Trophoblast cell (in vitro differentiated cells and primary cell): Measurements from ENCODE around the gene ZAP70.

Experiments used
- DNase-seq, 2 donors: peaks; one replicate each; pipeline ENCODE4 v3.0.0-alpha.2; 2016
- H2AFZ ChIP-seq: 2 replicates; pipeline ENCODE4 v1.6.1; 2013; ENCODE audit warnings: low read length, moderate library complexity, mild to moderate bottlenecking; ENCODE audit not compliant: insufficient read depth, poor library complexity
- H2AK5ac ChIP-seq: 2 replicates; pipeline ENCODE4 v1.6.1; 2013; ENCODE audit warnings: mild to moderate bottlenecking, low read length
- H2BK120ac ChIP-seq: 2 replicates; pipeline ENCODE4 v1.6.1; 2013; ENCODE audit warnings: low read length, mild to moderate bottlenecking, moderate library complexity; ENCODE audit not compliant: insufficient read depth, poor library complexity
- H2BK12ac ChIP-seq: 2 replicates; pipeline ENCODE4 v1.6.1; 2013; ENCODE audit warnings: mild to moderate bottlenecking, low read length, moderate library complexity
- H2BK5ac ChIP-seq: 2 replicates; pipeline ENCODE4 v1.6.1; 2013; ENCODE audit warnings: low read length, low read depth, moderate library complexity, mild to moderate bottlenecking; ENCODE audit not compliant: poor library complexity
- H3K14ac ChIP-seq: 2 replicates; pipeline ENCODE4 v1.6.1; 2013; ENCODE audit warnings: mild to moderate bottlenecking, low read length
- H3K18ac ChIP-seq: 2 replicates; pipeline ENCODE4 v1.6.1; 2013; ENCODE audit warnings: mild to moderate bottlenecking, low read length
- H3K23ac ChIP-seq: 2 replicates; pipeline ENCODE4 v1.6.1; 2013; ENCODE audit warnings: low read length
- H3K27ac ChIP-seq: 2 replicates; pipeline ENCODE4 v1.5.1; 2013; ENCODE audit warnings: low read depth, mild to moderate bottlenecking, inconsistent platforms, low read length, moderate library complexity
- H3K27me3 ChIP-seq: 2 replicates; pipeline ENCODE4 v1.6.1; 2013; ENCODE audit warnings: inconsistent platforms, mild to moderate bottlenecking, low read length, moderate library complexity; ENCODE audit not compliant: insufficient read depth
- H3K36me3 ChIP-seq, 2 experiments: 1 replicate in 1 of 2; 2 replicates in 1 of 2; pipeline ENCODE4 v1.6.1; 2013; ENCODE audit warnings: low read length in 2 of 2, mild to moderate bottlenecking in 2 of 2, moderate library complexity in 1 of 2; ENCODE audit not compliant: insufficient read depth in 2 of 2, control insufficient read depth in 1 of 2
- H3K4ac ChIP-seq: 2 replicates; pipeline ENCODE4 v1.6.1; 2013; ENCODE audit warnings: low read depth, mild to moderate bottlenecking, low read length, moderate library complexity
- H3K4me1 ChIP-seq, 2 experiments: 1 replicate in 1 of 2; 2 replicates in 1 of 2; pipeline ENCODE4 v1.6.1; 2013; ENCODE audit warnings: low read length in 2 of 2, mild to moderate bottlenecking in 2 of 2, moderate library complexity in 1 of 2; ENCODE audit not compliant: insufficient read depth in 2 of 2, control insufficient read depth in 1 of 2
- H3K4me2 ChIP-seq: 2 replicates; pipeline ENCODE4 v1.6.1; 2013; ENCODE audit warnings: inconsistent platforms, mild to moderate bottlenecking, low read length, moderate library complexity
- H3K4me3 ChIP-seq: 2 replicates; pipeline ENCODE4 v1.5.1; 2013; ENCODE audit warnings: mild to moderate bottlenecking, low read depth, low read length, inconsistent platforms
- H3K79me1 ChIP-seq: one replicate; pipeline ENCODE4 v1.6.1; 2013; ENCODE audit warnings: low read length
- H3K79me2 ChIP-seq: 2 replicates; pipeline ENCODE4 v1.6.1; 2013; ENCODE audit warnings: low read length, mild to moderate bottlenecking; ENCODE audit not compliant: control insufficient read depth, insufficient read depth, poor library complexity
- H3K9ac ChIP-seq: 2 replicates; pipeline ENCODE4 v1.6.1; 2013; ENCODE audit warnings: mild to moderate bottlenecking, low read length
- H3K9me3 ChIP-seq: 2 replicates; pipeline ENCODE4 v1.6.1; 2013; ENCODE audit warnings: low read depth, mild to moderate bottlenecking, control low read depth, inconsistent platforms, low read length; ENCODE audit not compliant: insufficient read depth
- H4K12ac ChIP-seq: 2 replicates; pipeline ENCODE4 v1.6.1; 2013; ENCODE audit warnings: low read depth, mild to moderate bottlenecking, low read length, moderate library complexity
- H4K8ac ChIP-seq: 2 replicates; pipeline ENCODE4 v1.6.1; 2013; ENCODE audit warnings: low read depth, mild to moderate bottlenecking, low read length, moderate library complexity
- H4K91ac ChIP-seq: one replicate; pipeline ENCODE4 v1.6.1; 2013; ENCODE audit warnings: low read depth, mild to moderate bottlenecking, low read length, moderate library complexity
- WGBS: extraction: QIAGEN DNeasy Blood & Tissue Kit; methylation state at CpG from one replicate; pipeline ENCODE4 v1.1.7; 2013; ENCODE audit warnings: missing lambda C conversion rate; ENCODE audit not compliant: insufficient read length, insufficient coverage; ENCODE audit errors: extremely low coverage; 5-methylcytosine and 5-hydroxymethylcytosine counted together

Gene ZAP70

GRCh38 chr2:97730245-97730644, 16.9 kb downstream of the ZAP70 start:
- no peak for DNase-seq
- Histone ChIP-seq H3K4me2 (no peak overlapping the region), H2BK12ac (no peak overlapping the region), H3K9me3 (peaks cover 14% of the 10 kb centered on the region), H3K9ac (no peak overlapping the region), H2BK120ac (no peak overlapping the region), H3K27me3 (no peaks in the 10 kb centered on the region), H3K14ac (no peak overlapping the region), H3K4me3 (no peak overlapping the region), H2BK5ac (no peak overlapping the region), H4K12ac (no peak overlapping the region), H3K27ac (no peak overlapping the region), H3K4ac (no peak overlapping the region), H3K18ac (no peak overlapping the region), H2AK5ac (no peak overlapping the region), H4K91ac (no peak overlapping the region), H3K36me3 (no peaks in the 10 kb centered on the region), H3K79me1 (no peaks in the 10 kb centered on the region), H2AFZ (no peak overlapping the region), H4K8ac (no peak overlapping the region), H3K23ac (no peak overlapping the region), H3K4me1 (peaks cover 4% of the 10 kb centered on the region in 2 experiments), H3K79me2 (no peaks in the 10 kb centered on the region)
- no CpG with 5 or more reads among the region's 1 CpG for WGBS

- Histone ChIP-seq H3K79me1 (no peaks in the 10 kb centered on the region), H4K12ac (no peak overlapping the region), H3K36me3 (no peaks in the 10 kb centered on the region), H2BK5ac (no peak overlapping the region), H3K23ac (no peak overlapping the region), H3K79me2 (no peaks in the 10 kb centered on the region), H4K8ac (no peak overlapping the region), H2AFZ (no peak overlapping the region), H3K4me3 (no peak overlapping the region), H3K14ac (no peak overlapping the region), H3K9me3 (peaks cover 14% of the 10 kb centered on the region), H3K4me2 (no peak overlapping the region), H3K18ac (no peak overlapping the region), H4K91ac (no peak overlapping the region), H2BK12ac (no peak overlapping the region), H3K4ac (no peak overlapping the region), H2BK120ac (no peak overlapping the region), H3K4me1 (peaks cover 0 to 1% of the 10 kb centered on the region in 2 experiments), H3K9ac (no peak overlapping the region), H3K27me3 (no peaks in the 10 kb centered on the region), H2AK5ac (no peak overlapping the region), H3K27ac (no peak overlapping the region)
- no peak for DNase-seq
- no CpG with 5 or more reads among the region's 12 CpGs for WGBS
Observed at GRCh38 chr2:97731274-97732020, 18.1 kb downstream of the ZAP70 start.

GRCh38 chr2:97732436-97733340, 19.3 kb downstream of the ZAP70 start:
- no peak for DNase-seq
- H3K79me1 ChIP-seq, result no peaks in the 10 kb centered on the region
- H3K27me3 ChIP-seq, result no peaks in the 10 kb centered on the region
- no peak overlapping the region for H3K18ac ChIP-seq
- H3K4me1 ChIP-seq, result no peaks in the 10 kb centered on the region
- H4K8ac ChIP-seq, result no peak overlapping the region
- no peak overlapping the region for H3K4me3 ChIP-seq
- peaks cover 15% of the 10 kb centered on the region for H3K9me3 ChIP-seq
- H3K79me2 ChIP-seq, result no peaks in the 10 kb centered on the region
- H2AFZ ChIP-seq, result no peak overlapping the region
- no peak overlapping the region for H3K9ac ChIP-seq
- no CpG with 5 or more reads among the region's 28 CpGs for WGBS
- H2BK5ac ChIP-seq, result no peak overlapping the region
- H3K23ac ChIP-seq, result no peak overlapping the region
- H4K12ac ChIP-seq, result no peak overlapping the region
- H3K4me2 ChIP-seq, result no peak overlapping the region
- H4K91ac ChIP-seq, result no peak overlapping the region
- H3K36me3 ChIP-seq, result no peaks in the 10 kb centered on the region
- H2BK12ac ChIP-seq, result no peak overlapping the region
- H3K4ac ChIP-seq, result no peak overlapping the region
- H2BK120ac ChIP-seq, result no peak overlapping the region
- no peak overlapping the region for H2AK5ac ChIP-seq
- no peak overlapping the region for H3K14ac ChIP-seq
- no peak overlapping the region for H3K27ac ChIP-seq

GRCh38 chr2:97733341-97734035, 20.1 kb downstream of the ZAP70 start:
- peaks cover 12% of the 10 kb centered on the region for H3K9me3 ChIP-seq
- no peak for DNase-seq

More at GRCh38 chr2:97733341-97734035, 20.1 kb downstream of the ZAP70 start:
- Histone ChIP-seq H3K23ac (peak overlapping the region; percentile 37), H3K27ac (no peak overlapping the region), H2AK5ac (no peak overlapping the region), H3K27me3 (no peaks in the 10 kb centered on the region), H4K91ac (no peak overlapping the region), H2BK120ac (no peak overlapping the region), H3K14ac (no peak overlapping the region), H3K79me1 (no peaks in the 10 kb centered on the region), H2AFZ (no peak overlapping the region), H3K4ac (no peak overlapping the region), H4K12ac (no peak overlapping the region), H3K4me1 (no peaks in the 10 kb centered on the region), H2BK12ac (no peak overlapping the region), H3K36me3 (no peaks in the 10 kb centered on the region), H2BK5ac (no peak overlapping the region), H3K79me2 (no peaks in the 10 kb centered on the region), H3K4me3 (no peak overlapping the region), H4K8ac (no peak overlapping the region), H3K9ac (no peak overlapping the region), H3K18ac (no peak overlapping the region), H3K4me2 (no peak overlapping the region)
- no CpG with 5 or more reads among the region's 20 CpGs for WGBS
